ENCODE measurements around the gene C12orf43. TPM values are rescaled to one million over a fixed set of nuclear protein-coding genes. Genes with fewer than 3 reads are reported as not detected.
A peak's percentile ranks its signal among the peaks of the same experiment; 100 is the strongest.

Gene C12orf43
- total RNA-seq, 1 experiment from 2014 or later: 25.7 TPM

DNA sequence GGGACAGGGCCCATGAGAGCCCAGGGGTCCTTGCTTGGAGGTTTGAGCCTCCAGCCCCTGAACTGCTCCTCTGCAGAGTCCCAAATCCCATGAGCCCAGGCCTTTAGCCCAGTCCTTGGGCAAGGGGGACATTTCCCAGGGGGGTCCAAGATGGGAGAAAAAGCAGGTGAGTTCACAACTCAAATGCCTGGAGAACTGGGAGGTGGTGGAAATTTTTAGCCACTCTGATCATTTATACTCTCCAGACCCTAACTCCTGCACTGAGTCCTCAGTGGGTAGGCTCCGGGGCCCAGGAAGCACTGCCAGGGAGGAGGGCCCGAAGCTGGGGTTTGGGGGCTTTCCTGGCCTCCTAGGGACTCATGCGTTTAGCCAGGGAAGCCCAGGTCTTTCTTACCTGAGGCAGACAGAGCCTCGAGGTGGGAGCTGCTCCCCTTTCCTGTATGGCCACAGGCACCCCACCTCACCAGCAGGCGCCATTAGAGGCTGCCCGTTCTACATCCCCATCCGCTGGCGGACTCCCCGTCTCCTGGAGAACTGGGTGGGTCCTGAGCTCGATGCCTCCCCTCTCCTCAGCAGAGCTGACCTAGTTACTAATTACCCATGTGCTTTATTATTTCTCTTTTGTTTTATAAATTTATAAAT is 36.9 kb downstream of the C12orf43 start:
- no peaks in the 10 kb centered on the region for H3K27me3 ChIP-seq (ENCODE audit: insufficient read depth, low read length)
- H3K4me1 Mint-ChIP-seq: peaks cover 8 to 25% of the 10 kb centered on the region in 2 experiments
- H3K27ac ChIP-seq (ENCODE audit: insufficient read length, low read depth, low read length): no peak overlapping the region
- no peak overlapping the region for H2BK5ac ChIP-seq (ENCODE audit: insufficient read length, low read length)
- no peak overlapping the region for H3T11ph ChIP-seq (ENCODE audit: low read length)
- H3K4me3 Mint-ChIP-seq: no peak overlapping the region
- peak overlapping the region; percentile 4 for H4K91ac ChIP-seq (ENCODE audit: insufficient read length, low read depth, low read length)
- no peak overlapping the region for H2BK12ac ChIP-seq (ENCODE audit: insufficient read length, low read depth, low read length)
- H2AFZ ChIP-seq (ENCODE audit: low read length): no peak overlapping the region
- H3K56ac ChIP-seq (ENCODE audit: insufficient read length, low read depth, low read length): no peak overlapping the region
- no peak overlapping the region for H3K9ac ChIP-seq (ENCODE audit: extremely low read depth, insufficient read length, low read length)
- H3K27ac Mint-ChIP-seq: no peak overlapping the region; a peak in 1 of 7 replicates
- no CpG with 5 or more reads among the region's 10 CpGs for WGBS (ENCODE audit: extremely low coverage, insufficient read length, low lambda C conversion rate)
- H3K36me3 Mint-ChIP-seq (ENCODE audit: insufficient read depth in 1 of 3, low read depth in 3 of 3): no peaks in the 10 kb centered on the region
- no peak overlapping the region for H3K23ac ChIP-seq (ENCODE audit: insufficient read length, low read depth, low read length)
- H2BK15ac ChIP-seq (ENCODE audit: low read depth, low read length): no peak overlapping the region
- no peak overlapping the region for H4K5ac ChIP-seq (ENCODE audit: insufficient read length, low read depth, low read length)
- H3K9me3 ChIP-seq (ENCODE audit: control insufficient read depth, low read depth, low read length): no peaks in the 10 kb centered on the region
- H3K4me2 ChIP-seq (ENCODE audit: insufficient read depth, insufficient read length, low read length): no peak overlapping the region
- DNase-seq: no peak
- no peaks in the 10 kb centered on the region for H3K23me2 ChIP-seq (ENCODE audit: insufficient read length, low read depth, low read length, poor library complexity, severe bottlenecking)
- H4K8ac ChIP-seq (replicated peaks; ENCODE audit: insufficient read length, low read depth, low read length): no peak overlapping the region
- no peak overlapping the region for H3K14ac ChIP-seq (ENCODE audit: insufficient read depth, low read length)
- no peak overlapping the region for H2BK120ac ChIP-seq (ENCODE audit: low read depth, low read length, poor library complexity, severe bottlenecking)
- peaks cover 0 to 4% of the 10 kb centered on the region in 2 experiments; a peak in 1 of 5 replicates for H3K9me3 Mint-ChIP-seq
- no peaks in the 10 kb centered on the region for H4K20me1 ChIP-seq (ENCODE audit: control insufficient read depth, insufficient read depth, insufficient read length)
- no peak overlapping the region for H3K18ac ChIP-seq (ENCODE audit: insufficient read length, low read depth, low read length)
- H3K4ac ChIP-seq (ENCODE audit: low read depth, low read length): no peak overlapping the region
- TF ChIP-seq, protein P1, sequence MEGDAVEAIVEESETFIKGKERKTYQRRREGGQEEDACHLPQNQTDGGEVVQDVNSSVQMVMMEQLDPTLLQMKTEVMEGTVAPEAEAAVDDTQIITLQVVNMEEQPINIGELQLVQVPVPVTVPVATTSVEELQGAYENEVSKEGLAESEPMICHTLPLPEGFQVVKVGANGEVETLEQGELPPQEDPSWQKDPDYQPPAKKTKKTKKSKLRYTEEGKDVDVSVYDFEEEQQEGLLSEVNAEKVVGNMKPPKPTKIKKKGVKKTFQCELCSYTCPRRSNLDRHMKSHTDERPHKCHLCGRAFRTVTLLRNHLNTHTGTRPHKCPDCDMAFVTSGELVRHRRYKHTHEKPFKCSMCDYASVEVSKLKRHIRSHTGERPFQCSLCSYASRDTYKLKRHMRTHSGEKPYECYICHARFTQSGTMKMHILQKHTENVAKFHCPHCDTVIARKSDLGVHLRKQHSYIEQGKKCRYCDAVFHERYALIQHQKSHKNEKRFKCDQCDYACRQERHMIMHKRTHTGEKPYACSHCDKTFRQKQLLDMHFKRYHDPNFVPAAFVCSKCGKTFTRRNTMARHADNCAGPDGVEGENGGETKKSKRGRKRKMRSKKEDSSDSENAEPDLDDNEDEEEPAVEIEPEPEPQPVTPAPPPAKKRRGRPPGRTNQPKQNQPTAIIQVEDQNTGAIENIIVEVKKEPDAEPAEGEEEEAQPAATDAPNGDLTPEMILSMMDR (conservative IDR thresholded peaks at IDR 0.05): no peak
- H3K79me1 ChIP-seq (ENCODE audit: insufficient read depth, low read depth, low read length, poor library complexity, severe bottlenecking): no peaks in the 10 kb centered on the region
- no peaks in the 10 kb centered on the region; the same call in 1 of the 2 replicates for H3K27me3 Mint-ChIP-seq (ENCODE audit: low read depth)
- no peaks in the 10 kb centered on the region for H3K4me1 ChIP-seq (ENCODE audit: insufficient read depth, low read length)
- H2BK20ac ChIP-seq (ENCODE audit: low read depth, low read length, poor library complexity, severe bottlenecking): no peak overlapping the region
- no peak overlapping the region for H2AK5ac ChIP-seq (ENCODE audit: insufficient read length, low read length)
- H3K79me2 ChIP-seq (ENCODE audit: insufficient read depth, low read length): no peaks in the 10 kb centered on the region
